ENCODE data around the gene FGD4.

The FGD4 gene

DNA sequence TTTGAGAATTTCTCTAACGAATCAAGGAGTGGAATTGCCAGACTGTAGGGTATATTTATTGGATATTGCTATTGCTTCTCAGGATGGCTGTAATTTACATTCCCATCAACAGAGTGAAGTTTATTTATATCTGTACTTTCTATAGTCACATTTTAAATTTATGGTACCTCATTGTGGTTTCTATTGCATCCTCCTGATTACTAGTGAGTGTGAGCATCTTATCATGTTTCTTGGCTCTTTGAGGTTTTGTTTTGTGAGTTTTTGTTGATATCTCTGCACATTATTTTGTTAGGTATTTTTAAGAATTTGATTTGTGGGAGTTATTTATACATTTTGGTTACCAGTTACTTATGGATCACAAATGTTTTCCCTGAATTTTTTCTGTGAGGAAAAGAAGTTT is 293.7 kb downstream of the FGD4 start:
- DNase-seq: no peak
